Activated CD8-positive, alpha-beta T cell treated with anti-CD3 and anti-CD28 coated beads for 36 hours (primary cell): ENCODE measurements around the gene LRRC56. TPM values are rescaled to one million over a fixed set of nuclear protein-coding genes. Genes with fewer than 3 reads are reported as not detected.
A peak's percentile ranks its signal among the peaks of the same experiment; 100 is the strongest.

ENCODE experiments used
- ATAC-seq: fragments of 200-7000 bp; cut with Tn5 transposase; one replicate; pipeline ENCODE4 v1.10.0; 2021; ENCODE audit warnings: mild to moderate bottlenecking, moderate library complexity
- CTCF ChIA-PET: fragments of 350-600 bp; sonication (Branson Sonifier 250); formaldehyde crosslinking; loops from one replicate; lab custom pipeline; 2021; ENCODE audit warnings: antibody characterized with exemption; lab: Charles Lee
- POLR2A ChIA-PET: fragments of 350-600 bp; sonication (Branson Sonifier 250); formaldehyde crosslinking; loops from one replicate; lab custom pipeline; 2021; ENCODE audit warnings: antibody characterized with exemption; lab: Charles Lee
- DNase-seq: peaks from one replicate; pipeline ENCODE4 v3.0.0-alpha.2; 2020
- H3K27ac Mint-ChIP-seq: one replicate; pipeline ENCODE4 v1.8.0; 2021; ENCODE audit warnings: mild to moderate bottlenecking, mixed read lengths
- H3K27me3 Mint-ChIP-seq: one replicate; pipeline ENCODE4 v1.8.0; 2021; ENCODE audit warnings: mixed read lengths
- H3K36me3 Mint-ChIP-seq: one replicate; pipeline ENCODE4 v1.8.0; 2021; ENCODE audit warnings: low read depth, mixed read lengths
- H3K4me1 Mint-ChIP-seq: one replicate; pipeline ENCODE4 v1.8.0; 2021; ENCODE audit warnings: low read depth, mixed read lengths
- H3K4me3 Mint-ChIP-seq: one replicate; pipeline ENCODE4 v1.8.0; 2021; ENCODE audit warnings: mild to moderate bottlenecking, moderate library complexity, mixed read lengths
- H3K9me3 Mint-ChIP-seq: one replicate; pipeline ENCODE4 v1.8.0; 2021; ENCODE audit warnings: mixed read lengths
- CTCF ChIP-seq: fragments of 200-600 bp; IDR thresholded peaks from one replicate; pipeline ENCODE4 v1.8.0; 2022; ENCODE audit warnings: antibody characterized with exemption, mild to moderate bottlenecking
- intact Hi-C: fragments of 100-400 bp; cut with micrococcal nuclease; formaldehyde crosslinking; loops from one replicate; pipeline ENCODE4 v1.10.0; 2022
- total RNA-seq, 2 experiments: library from RNA; stranded (reverse); gene quantifications; one replicate each; pipeline ENCODE4 v1.2.3, GENCODE V29; 2021

LRRC56 gene
- total RNA-seq, 2 experiments from 2014 or later: 0.67 to 0.99 TPM

GRCh38 chr11:581752-582151 lies 44.4 kb downstream of the LRRC56 start:
- no peaks in the 10 kb centered on the region for H3K27me3 Mint-ChIP-seq
- CTCF ChIA-PET: no interaction called here
- H3K9me3 Mint-ChIP-seq: no peaks in the 10 kb centered on the region
- peaks cover 42% of the 10 kb centered on the region for H3K36me3 Mint-ChIP-seq
- TF ChIP-seq CTCF: no peak
- DNase-seq (no peak), ATAC-seq (no peak)
- intact Hi-C loops: no loop called here
- H3K4me3 Mint-ChIP-seq: no peak overlapping the region
- H3K4me1 Mint-ChIP-seq: peaks cover 42% of the 10 kb centered on the region
- POLR2A ChIA-PET: no interaction called here
- H3K27ac Mint-ChIP-seq: peak overlapping the region; percentile 28

- H3K4me3 Mint-ChIP-seq: no peak overlapping the region
- CTCF ChIA-PET: no interaction called here
- intact Hi-C loops: no loop called here
- no peaks in the 10 kb centered on the region for H3K27me3 Mint-ChIP-seq
- peak overlapping the region; percentile 52 for H3K27ac Mint-ChIP-seq
- H3K9me3 Mint-ChIP-seq: no peaks in the 10 kb centered on the region
- POLR2A ChIA-PET: interaction anchor here (0.9 to 1.4 kb wide), 2 partner anchors 8 to 20 kb away, joined by 3 to 5 read pairs; no protein-coding TSS in a partner anchor
- DNase-seq (no peak), ATAC-seq (no peak)
- peaks cover 32% of the 10 kb centered on the region for H3K36me3 Mint-ChIP-seq
- peaks cover 42% of the 10 kb centered on the region for H3K4me1 Mint-ChIP-seq
- TF ChIP-seq CTCF: no peak
Observed at GRCh38 chr11:584287-584686, 47.0 kb downstream of the LRRC56 start.

- H3K36me3 Mint-ChIP-seq: peaks cover 41% of the 10 kb centered on the region
- peak overlapping the region; percentile 99 for H3K27ac Mint-ChIP-seq
- DNase-seq (no peak), ATAC-seq (no peak)
- ChIA-PET POLR2A (interaction anchor here (0.7 to 1.5 kb wide), 6 partner anchors 9 to 110 kb away, joined by 3 to 6 read pairs (median 3); no protein-coding TSS in a partner anchor), CTCF (no interaction called here)
- TF ChIP-seq CTCF: no peak
- no peaks in the 10 kb centered on the region for H3K27me3 Mint-ChIP-seq
- intact Hi-C loops: no loop called here
- no peaks in the 10 kb centered on the region for H3K9me3 Mint-ChIP-seq
- no peak overlapping the region for H3K4me3 Mint-ChIP-seq
- H3K4me1 Mint-ChIP-seq: peaks cover 33% of the 10 kb centered on the region
Observed at GRCh38 chr11:586376-587316, 49.3 kb downstream of the LRRC56 start.

GRCh38 chr11:587546-587945 lies 50.2 kb downstream of the LRRC56 start:
- CTCF ChIA-PET: interaction anchor here (0.9 to 1.8 kb wide), 3 partner anchors 9 to 32 kb away, joined by 3 to 11 read pairs (median 4); no protein-coding TSS in a partner anchor
- intact Hi-C loops: no loop called here

More at GRCh38 chr11:587546-587945, 50.2 kb downstream of the LRRC56 start:
- Mint-ChIP-seq H3K4me1 (peaks cover 30% of the 10 kb centered on the region), H3K36me3 (peaks cover 41% of the 10 kb centered on the region), H3K27ac (peak overlapping the region; percentile 99), H3K27me3 (no peaks in the 10 kb centered on the region), H3K4me3 (peak overlapping the region; percentile 67), H3K9me3 (no peaks in the 10 kb centered on the region)
- DNase-seq: peak; percentile 50
- POLR2A ChIA-PET: interaction anchor here (0.7 to 2.1 kb wide), 10 partner anchors 9 to 81 kb away, joined by 3 to 8 read pairs (median 4); partner anchors contain the start of gene PHRF1
- peak; percentile 32 for ATAC-seq
- TF ChIP-seq CTCF: no peak
